ENCODE data around the gene TSPAN6.

The TSPAN6 gene

GRCh38 chrX:100647095-100647494 lies 10.5 kb upstream of the TSPAN6 start:
- no peak for DNase-seq

GRCh38 chrX:100645106-100645505 lies 8.5 kb upstream of the TSPAN6 start:
- DNase-seq = no peak

- no peak for DNase-seq
Observed at GRCh38 chrX:100643956-100644860, 7.6 kb upstream of the TSPAN6 start, which contains the start of gene SRPX2. Gene SRPX2, plus strand, starts transcription at chrX:100644199. Its CDS starts 2,124 bp downstream, at chrX:100646323.

- DNase-seq = no peak
Observed at GRCh38 chrX:100643212-100643611, 6.6 kb upstream of the TSPAN6 start.

- DNase-seq = no peak
Observed at GRCh38 chrX:100642290-100642689, 5.7 kb upstream of the TSPAN6 start.

- DNase-seq = no peak
Observed at GRCh38 chrX:100635989-100636320, 651 bp downstream of the TSPAN6 start.

- no peak for DNase-seq
Observed at GRCh38 chrX:100635040-100635439, 1.6 kb downstream of the TSPAN6 start.

- peak; percentile 6 for DNase-seq
Observed at GRCh38 chrX:100625985-100626491, 10.6 kb downstream of the TSPAN6 start.

- no peak for DNase-seq
Observed at GRCh38 chrX:100623001-100623400, 13.6 kb downstream of the TSPAN6 start.

- no peak for DNase-seq
Observed at GRCh38 chrX:100615005-100615404, 21.6 kb downstream of the TSPAN6 start.

GRCh38 chrX:100611951-100612350 lies 24.7 kb downstream of the TSPAN6 start:
- DNase-seq = no peak

- no peak for DNase-seq
Observed at GRCh38 chrX:100609591-100609990, 27.0 kb downstream of the TSPAN6 start.

- no peak for DNase-seq
Observed at GRCh38 chrX:100606753-100607152, 29.9 kb downstream of the TSPAN6 start.

- DNase-seq = no peak
Observed at GRCh38 chrX:100600758-100601157, 35.8 kb downstream of the TSPAN6 start.

- no peak for DNase-seq
Observed at GRCh38 chrX:100600340-100600739, 36.3 kb downstream of the TSPAN6 start.

- DNase-seq = no peak
Observed at GRCh38 chrX:100599456-100599855, 37.1 kb downstream of the TSPAN6 start.

GRCh38 chrX:100596601-100597000 lies 40.0 kb downstream of the TSPAN6 start:
- no peak for DNase-seq

- no peak for DNase-seq
Observed at GRCh38 chrX:100593581-100593980, 43.0 kb downstream of the TSPAN6 start.

GRCh38 chrX:100593126-100593525 lies 43.5 kb downstream of the TSPAN6 start:
- no peak for DNase-seq

- no peak for DNase-seq
Observed at GRCh38 chrX:100591256-100592051, 45.2 kb downstream of the TSPAN6 start.

- DNase-seq = no peak
Observed at GRCh38 chrX:100587861-100588260, 48.7 kb downstream of the TSPAN6 start.

GRCh38 chrX:100586747-100587146 lies 49.9 kb downstream of the TSPAN6 start:
- no peak for DNase-seq

- DNase-seq = no peak
Observed at GRCh38 chrX:100584611-100585010, 52.0 kb downstream of the TSPAN6 start, which contains the start of gene TNMD. Gene TNMD, plus strand, starts transcription at chrX:100584936. Its CDS starts 83 bp downstream, at chrX:100585019.

All from central memory CD4-positive, alpha-beta T cell (primary cell).